Stomach (tissue), 4 donors: Measurements from ENCODE around the gene HSFX4.

Experiments
- POLR2A ChIP-seq, 4 donors: fragments of 450-650 bp; IDR thresholded peaks; one replicate each; pipeline ENCODE4 v1.6.1; 2016; ENCODE audit warnings: antibody characterized with exemption in 4 of 4, control low read depth in 2 of 4, mild to moderate bottlenecking in 1 of 4, moderate library complexity in 1 of 4
- TF ChIP-seq, protein P1 (sequence below), 7 experiments: fragments of 450-650 bp in 4 of 7; fragments of 200-600 bp in 3 of 7; sonication (generic) in 3 of 7; IDR thresholded peaks; one replicate each; pipeline ENCODE4 v1.5.1; 2016 to 2019; ENCODE audit warnings: antibody characterized with exemption in 7 of 7, control low read depth in 2 of 7, mild to moderate bottlenecking in 1 of 7

DNA sequence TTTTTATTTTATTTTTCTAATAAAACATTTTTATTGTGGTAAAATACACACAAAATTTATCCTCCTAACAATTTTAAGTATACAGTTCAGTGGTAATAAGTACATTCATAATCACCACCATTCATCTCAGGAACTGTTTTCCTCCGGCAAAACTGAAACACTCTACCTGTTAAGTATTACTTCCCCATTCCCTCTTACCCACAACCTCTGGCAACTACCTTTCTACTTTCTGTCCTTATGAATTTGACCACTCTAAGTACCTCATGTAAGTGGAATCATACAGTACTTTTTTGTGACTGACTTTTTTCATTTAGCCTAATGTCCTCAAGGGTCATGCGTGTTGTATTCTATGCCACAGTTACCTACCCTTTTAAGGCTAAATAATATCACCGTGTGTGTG is 21.1 kb upstream of the HSFX4 start:
- TF ChIP-seq, protein P1, sequence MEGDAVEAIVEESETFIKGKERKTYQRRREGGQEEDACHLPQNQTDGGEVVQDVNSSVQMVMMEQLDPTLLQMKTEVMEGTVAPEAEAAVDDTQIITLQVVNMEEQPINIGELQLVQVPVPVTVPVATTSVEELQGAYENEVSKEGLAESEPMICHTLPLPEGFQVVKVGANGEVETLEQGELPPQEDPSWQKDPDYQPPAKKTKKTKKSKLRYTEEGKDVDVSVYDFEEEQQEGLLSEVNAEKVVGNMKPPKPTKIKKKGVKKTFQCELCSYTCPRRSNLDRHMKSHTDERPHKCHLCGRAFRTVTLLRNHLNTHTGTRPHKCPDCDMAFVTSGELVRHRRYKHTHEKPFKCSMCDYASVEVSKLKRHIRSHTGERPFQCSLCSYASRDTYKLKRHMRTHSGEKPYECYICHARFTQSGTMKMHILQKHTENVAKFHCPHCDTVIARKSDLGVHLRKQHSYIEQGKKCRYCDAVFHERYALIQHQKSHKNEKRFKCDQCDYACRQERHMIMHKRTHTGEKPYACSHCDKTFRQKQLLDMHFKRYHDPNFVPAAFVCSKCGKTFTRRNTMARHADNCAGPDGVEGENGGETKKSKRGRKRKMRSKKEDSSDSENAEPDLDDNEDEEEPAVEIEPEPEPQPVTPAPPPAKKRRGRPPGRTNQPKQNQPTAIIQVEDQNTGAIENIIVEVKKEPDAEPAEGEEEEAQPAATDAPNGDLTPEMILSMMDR (IDR thresholded peaks at IDR 0.05): no peak
- no peak for TF ChIP-seq POLR2A (IDR thresholded peaks at IDR 0.05)
